ENCODE data around the gene CRYAB. TPM values are rescaled to one million over a fixed set of nuclear protein-coding genes. Genes with fewer than 3 reads are reported as not detected.
A peak's percentile ranks its signal among the peaks of the same experiment; 100 is the strongest.
"Not testable (repeated sequence)": the region's sequence is repeated elsewhere in the genome, so short reads cannot be mapped to it uniquely, and the experiment has no call there.

CRYAB gene
- total and polyA plus RNA-seq, 7 donors = 25.0 to 299 (median 151) TPM

DNA sequence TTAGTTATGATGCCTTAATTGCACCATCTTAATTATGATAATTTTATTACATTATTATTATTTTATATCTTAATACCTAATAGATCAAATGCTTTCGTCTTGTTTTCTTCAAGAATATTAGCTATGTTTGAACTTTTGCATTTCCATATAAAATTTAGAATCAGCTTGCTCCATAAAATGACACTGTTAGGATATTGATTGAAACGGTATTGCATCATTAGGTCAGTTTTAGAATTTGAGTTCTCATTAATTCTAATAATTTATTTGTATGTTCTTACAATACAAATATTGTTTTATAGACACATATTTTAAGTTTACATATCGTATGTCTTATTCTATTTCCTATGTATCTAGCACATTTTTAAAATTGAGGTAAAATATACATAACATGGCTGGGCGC is 25.5 kb downstream of the CRYAB start:
- peaks cover 0 to 12% (median 0%) of the 10 kb centered on the region in 4 donors for H3K36me3 ChIP-seq
- no peaks in the 10 kb centered on the region for H3K27me3 ChIP-seq
- intact Hi-C loops (cut with DNase I) = no loop called here
- TF ChIP-seq POLR2A (IDR thresholded peaks at IDR 0.05) = no peak
- no peak for TF ChIP-seq EP300 (IDR thresholded peaks at IDR 0.05)
- TF ChIP-seq, protein P1, sequence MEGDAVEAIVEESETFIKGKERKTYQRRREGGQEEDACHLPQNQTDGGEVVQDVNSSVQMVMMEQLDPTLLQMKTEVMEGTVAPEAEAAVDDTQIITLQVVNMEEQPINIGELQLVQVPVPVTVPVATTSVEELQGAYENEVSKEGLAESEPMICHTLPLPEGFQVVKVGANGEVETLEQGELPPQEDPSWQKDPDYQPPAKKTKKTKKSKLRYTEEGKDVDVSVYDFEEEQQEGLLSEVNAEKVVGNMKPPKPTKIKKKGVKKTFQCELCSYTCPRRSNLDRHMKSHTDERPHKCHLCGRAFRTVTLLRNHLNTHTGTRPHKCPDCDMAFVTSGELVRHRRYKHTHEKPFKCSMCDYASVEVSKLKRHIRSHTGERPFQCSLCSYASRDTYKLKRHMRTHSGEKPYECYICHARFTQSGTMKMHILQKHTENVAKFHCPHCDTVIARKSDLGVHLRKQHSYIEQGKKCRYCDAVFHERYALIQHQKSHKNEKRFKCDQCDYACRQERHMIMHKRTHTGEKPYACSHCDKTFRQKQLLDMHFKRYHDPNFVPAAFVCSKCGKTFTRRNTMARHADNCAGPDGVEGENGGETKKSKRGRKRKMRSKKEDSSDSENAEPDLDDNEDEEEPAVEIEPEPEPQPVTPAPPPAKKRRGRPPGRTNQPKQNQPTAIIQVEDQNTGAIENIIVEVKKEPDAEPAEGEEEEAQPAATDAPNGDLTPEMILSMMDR (IDR thresholded peaks at IDR 0.05) = no peak
- no peak for TF ChIP-seq POLR2AphosphoS5 (IDR thresholded peaks at IDR 0.05)
- no peak overlapping the region for H3K27ac ChIP-seq
- H3K4me3 ChIP-seq = no peak overlapping the region
- no peaks in the 10 kb centered on the region for H3K9me3 ChIP-seq
- H3K4me1 ChIP-seq = no peaks in the 10 kb centered on the region
- DNase-seq = no peak
- 95 to 96% methylated on average over 4 of the region's 4 CpGs for WGBS, 2 donors

DNA sequence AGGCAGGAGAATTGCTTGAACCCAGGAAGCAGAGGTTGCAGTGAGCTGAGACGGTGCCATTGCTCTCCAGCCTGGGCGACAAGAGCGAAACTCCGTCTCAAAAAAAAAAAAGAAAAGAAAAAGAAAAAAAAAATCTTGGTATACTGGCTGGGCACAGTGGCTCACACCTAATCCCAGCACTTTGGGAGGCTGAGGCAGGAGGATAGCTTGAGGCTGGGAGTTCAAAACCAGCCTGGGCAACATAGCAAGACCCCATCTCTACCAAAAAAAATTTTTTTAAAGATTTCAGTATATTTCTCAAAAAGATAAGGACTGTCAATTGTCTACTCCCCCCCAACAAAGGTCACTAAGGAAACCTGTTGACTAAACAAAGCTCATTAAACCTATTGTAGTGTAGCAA is 26.5 kb downstream of the CRYAB start:
- H3K4me1 ChIP-seq; H3K27ac ChIP-seq; intact Hi-C loops (cut with DNase I); DNase-seq; H3K27me3 ChIP-seq; H3K9me3 ChIP-seq; H3K4me3 ChIP-seq: not testable (repeated sequence)
- H3K36me3 ChIP-seq = peaks cover 0 to 12% (median 0%) of the 10 kb centered on the region in 4 donors
- WGBS, 2 donors = 72 to 90% methylated on average over 4 of the region's 4 CpGs

DNA sequence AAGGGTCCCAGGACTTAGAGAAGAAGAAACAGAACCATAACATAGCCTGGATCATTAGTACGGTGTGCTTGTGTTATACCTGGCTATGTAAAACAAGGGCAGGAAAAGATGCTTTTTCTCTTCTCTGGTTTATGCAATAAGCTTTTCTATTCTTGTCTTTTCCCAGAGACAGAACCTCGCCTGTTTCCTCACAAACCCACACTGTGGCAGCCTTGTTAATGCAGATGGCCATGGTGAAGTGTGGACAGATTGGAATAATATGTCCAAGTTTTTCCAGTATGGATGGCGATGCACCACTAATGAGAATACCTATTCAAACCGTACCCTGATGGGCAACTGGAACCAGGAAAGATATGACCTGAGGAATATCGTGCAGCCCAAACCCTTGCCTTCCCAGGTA is 29.4 kb downstream of the CRYAB start:
- Histone ChIP-seq H3K9me3 (no peaks in the 10 kb centered on the region), H3K4me3 (no peak overlapping the region), H3K4me1 (peaks cover 0 to 14% (median 10%) of the 10 kb centered on the region in 4 donors), H3K27ac (no peak overlapping the region), H3K27me3 (no peaks in the 10 kb centered on the region), H3K36me3 (peaks cover 0 to 12% (median 0%) of the 10 kb centered on the region in 4 donors)
- DNase-seq = no peak
- intact Hi-C loops (cut with DNase I) = no loop called here
- WGBS, 2 donors = 91 to 93% methylated on average over 5 of the region's 5 CpGs
- TF ChIP-seq, protein P1 (IDR thresholded peaks at IDR 0.05) = no peak
- no peak for TF ChIP-seq POLR2A (IDR thresholded peaks at IDR 0.05)
- TF ChIP-seq EP300 (IDR thresholded peaks at IDR 0.05) = no peak
- no peak for TF ChIP-seq POLR2AphosphoS5 (IDR thresholded peaks at IDR 0.05)

DNA sequence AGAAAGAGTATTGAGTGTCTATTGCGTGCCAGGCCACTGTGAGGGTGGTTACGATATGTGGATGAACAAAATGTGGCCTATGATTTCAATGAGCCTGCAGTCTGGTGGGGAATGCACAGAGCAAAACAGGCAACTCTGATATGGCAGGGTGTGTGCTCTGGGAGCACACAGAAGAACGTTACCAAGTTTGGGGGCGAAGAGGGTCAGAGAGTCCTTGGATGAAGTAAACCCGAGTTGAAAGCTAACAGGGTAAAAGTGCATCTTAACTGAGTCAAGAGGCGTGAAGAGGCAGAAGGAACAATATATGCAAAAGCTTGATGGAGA is 32.0 kb downstream of the CRYAB start:
- WGBS, 2 donors = 14 to 40% methylated on average over 6 of the region's 6 CpGs
- intact Hi-C loops (cut with DNase I) = loop anchor here (1.0 to 5.0 kb wide), 6 partner anchors 33 to 208 kb away; partner anchors contain the start of genes DIXDC1, DLAT, HSPB2 and SDHD
- TF ChIP-seq EP300 (IDR thresholded peaks at IDR 0.05) (no peak), POLR2A (IDR thresholded peaks at IDR 0.05) (no peak), POLR2AphosphoS5 (IDR thresholded peaks at IDR 0.05) (no peak)
- TF ChIP-seq, protein P1 (IDR thresholded peaks at IDR 0.05) = no peak

DNA sequence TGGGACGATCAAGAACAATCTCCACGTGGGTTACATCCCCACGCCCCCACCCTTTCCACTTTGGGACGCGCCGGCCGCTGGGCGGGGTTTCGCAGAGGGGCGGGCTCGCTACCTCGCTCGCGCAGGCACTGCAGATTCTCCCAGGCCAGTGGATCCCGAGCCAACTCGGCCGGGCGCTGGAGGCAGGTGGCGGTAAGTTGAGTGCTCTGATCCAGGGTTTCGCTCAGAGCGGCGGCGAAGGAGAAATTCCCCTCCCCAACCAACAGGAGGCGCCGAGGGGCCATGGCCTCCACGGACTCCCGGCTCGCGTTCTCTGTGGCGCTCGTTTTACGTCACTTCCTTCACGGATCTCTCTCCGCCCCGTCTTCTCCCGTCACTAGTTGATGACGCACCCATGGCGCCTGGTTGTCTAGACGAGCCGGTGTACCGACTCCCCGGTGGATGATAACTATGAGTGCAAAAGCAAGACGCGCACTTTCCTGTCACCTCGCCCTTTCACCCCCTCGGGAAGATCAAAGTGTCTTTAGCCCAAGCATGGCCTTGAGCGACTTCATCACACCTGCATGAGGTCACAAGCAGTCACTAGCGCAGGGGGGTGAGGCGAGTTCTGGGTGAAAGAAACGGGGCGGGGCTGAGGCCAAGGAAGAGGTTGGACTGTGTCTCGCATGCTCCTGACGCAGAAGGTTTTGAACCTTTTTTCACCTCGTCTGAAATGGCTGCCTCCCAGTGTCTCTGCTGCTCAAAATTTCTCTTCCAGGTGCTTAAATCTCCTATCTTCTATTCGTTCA is 32.5 kb downstream of the CRYAB start, which contains the start of the genes CFAP68 and FDXACB1:
TSS of gene CFAP68 (plus strand) at position 693 of the 788 bp plus-strand sequence. CDS start at position 713, 20 bp downstream.
TSS of gene FDXACB1 (minus strand) at position 317 of the 788 bp plus-strand sequence. CDS start at position 284, 33 bp downstream.
- H3K27me3 ChIP-seq = no peaks in the 10 kb centered on the region
- H3K9me3 ChIP-seq = no peaks in the 10 kb centered on the region
- intact Hi-C loops (cut with DNase I) = loop anchor here (1.0 to 5.0 kb wide), 6 partner anchors 33 to 208 kb away; partner anchors contain the start of genes DIXDC1, DLAT, HSPB2 and SDHD
- peaks cover 0 to 16% (median 0%) of the 10 kb centered on the region in 4 donors for H3K36me3 ChIP-seq
- 0% methylated on average over 55 of the region's 55 CpGs for WGBS, 2 donors
- H3K4me3 ChIP-seq = peak within 1 kb of the TSS; percentile 44 to 65 (median 58)
- TF ChIP-seq EP300 (IDR thresholded peaks at IDR 0.05) (peak in 3 of 4 donors; percentile 80 to 85 (median 81)), POLR2A (IDR thresholded peaks at IDR 0.05) (peak; percentile 70 to 81), POLR2AphosphoS5 (IDR thresholded peaks at IDR 0.05) (peak; percentile 83 to 95 (median 94))
- TF ChIP-seq, protein P1 (IDR thresholded peaks at IDR 0.05) = peak; percentile 96 to 99 (median 98)
- peak; percentile 99 for DNase-seq
- H3K4me1 ChIP-seq = peaks cover 0 to 14% (median 10%) of the 10 kb centered on the region in 4 donors
- peak within 1 kb of the TSS; percentile 89 to 97 (median 92) for H3K27ac ChIP-seq

More for the DNA sequence above, 32.0 kb downstream of the CRYAB start:
- H3K27me3 ChIP-seq = no peaks in the 10 kb centered on the region
- H3K9me3 ChIP-seq = no peaks in the 10 kb centered on the region
- peak overlapping the region; percentile 44 to 65 (median 58) for H3K4me3 ChIP-seq
- H3K4me1 ChIP-seq = peaks cover 0 to 14% (median 10%) of the 10 kb centered on the region in 4 donors
- peaks cover 0 to 18% (median 0%) of the 10 kb centered on the region in 4 donors for H3K36me3 ChIP-seq
- DNase-seq = no peak
- peak overlapping the region; percentile 89 to 97 (median 92) for H3K27ac ChIP-seq
